Activated naive CD8-positive, alpha-beta T cell treated with anti-CD3 and anti-CD28 coated beads, Interleukin-2, amount 50 U/mL, for 24 hours (primary cell): ENCODE measurements around the gene KRT33B.
"Not testable (repeated sequence)": the region's sequence is repeated elsewhere in the genome, so short reads cannot be mapped to it uniquely, and the experiment has no call there.

Source experiments
- ATAC-seq: fragments of 150-1000 bp; cut with Tn5 transposase; one replicate; pipeline ENCODE4 v1.10.0; 2021
- DNase-seq: peaks from one replicate; pipeline ENCODE4 v3.0.0; 2021
- H3K27ac Mint-ChIP-seq: one replicate; pipeline ENCODE4 v1.8.0; 2021; ENCODE audit warnings: mild to moderate bottlenecking, mixed read lengths
- H3K27me3 Mint-ChIP-seq: one replicate; pipeline ENCODE4 v1.8.0; 2021; ENCODE audit warnings: mixed read lengths
- H3K36me3 Mint-ChIP-seq: one replicate; pipeline ENCODE4 v1.8.0; 2021; ENCODE audit warnings: low read depth, mixed read lengths
- H3K4me1 Mint-ChIP-seq: one replicate; pipeline ENCODE4 v1.8.0; 2021; ENCODE audit warnings: mixed read lengths
- H3K4me3 Mint-ChIP-seq: one replicate; pipeline ENCODE4 v1.8.0; 2021; ENCODE audit warnings: mild to moderate bottlenecking, moderate library complexity, mixed read lengths
- H3K9me3 Mint-ChIP-seq: one replicate; pipeline ENCODE4 v1.8.0; 2021; ENCODE audit warnings: mixed read lengths

The KRT33B gene

DNA sequence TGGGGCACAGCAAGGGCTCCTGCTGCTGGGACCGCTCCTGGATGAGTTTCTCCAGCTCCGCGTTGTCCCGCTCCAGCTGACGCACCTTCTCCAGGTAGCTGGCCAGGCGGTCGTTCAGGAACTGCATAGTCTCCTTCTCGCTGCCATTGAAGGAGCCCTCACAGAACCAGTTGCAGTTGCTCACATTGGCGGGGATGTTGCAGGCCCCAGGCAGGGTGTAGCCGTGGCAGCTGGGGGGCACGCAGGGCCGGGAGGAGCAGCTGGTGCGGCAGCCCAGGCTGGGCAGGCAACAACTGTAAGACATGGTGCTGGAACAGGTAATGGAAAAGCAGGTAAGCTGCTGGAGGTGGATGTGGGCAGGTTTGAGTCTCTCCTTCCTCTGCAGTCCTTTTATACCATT lies 12.3 kb upstream of the KRT33B start, which contains the start of gene KRT34:
Gene KRT34 (minus strand): TSS at position 364 of the 400 bp plus-strand sequence. CDS start 60 bp downstream, at position 304.
- not testable (repeated sequence) for H3K4me3 Mint-ChIP-seq, H3K4me1 Mint-ChIP-seq, H3K9me3 Mint-ChIP-seq, ATAC-seq, H3K36me3 Mint-ChIP-seq, H3K27me3 Mint-ChIP-seq, DNase-seq, H3K27ac Mint-ChIP-seq

GRCh38 chr17:41380091-41380490 lies 10.5 kb upstream of the KRT33B start:
- H3K4me1 Mint-ChIP-seq, H3K4me3 Mint-ChIP-seq, DNase-seq, H3K9me3 Mint-ChIP-seq, H3K27ac Mint-ChIP-seq, ATAC-seq, H3K36me3 Mint-ChIP-seq, H3K27me3 Mint-ChIP-seq: not testable (repeated sequence)

DNA sequence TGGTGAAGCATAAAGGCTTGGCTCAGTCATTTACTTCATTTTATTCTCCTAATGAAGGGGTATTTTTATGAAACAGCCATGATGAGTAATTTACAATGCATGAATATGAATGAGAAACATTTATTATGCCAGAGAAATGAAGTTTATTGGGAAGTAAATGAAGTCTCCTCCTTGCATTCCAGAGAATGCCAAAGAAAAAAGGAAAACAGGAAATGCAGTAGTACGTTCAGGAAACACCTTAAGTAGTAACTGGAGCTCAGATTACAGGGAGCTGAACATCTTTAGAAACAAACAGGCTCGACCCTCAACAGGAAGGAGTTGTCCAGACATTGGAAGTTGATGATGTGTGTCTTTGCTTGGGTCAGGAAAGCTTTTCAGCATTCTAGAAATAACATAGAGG lies 7.9 kb upstream of the KRT33B start:
- H3K27ac Mint-ChIP-seq: no peak overlapping the region
- no peak overlapping the region for H3K4me3 Mint-ChIP-seq
- H3K9me3 Mint-ChIP-seq: no peaks in the 10 kb centered on the region
- peaks cover 9% of the 10 kb centered on the region for H3K4me1 Mint-ChIP-seq
- DNase-seq: no peak
- ATAC-seq: no peak
- H3K36me3 Mint-ChIP-seq: no peaks in the 10 kb centered on the region
- H3K27me3 Mint-ChIP-seq: no peaks in the 10 kb centered on the region

DNA sequence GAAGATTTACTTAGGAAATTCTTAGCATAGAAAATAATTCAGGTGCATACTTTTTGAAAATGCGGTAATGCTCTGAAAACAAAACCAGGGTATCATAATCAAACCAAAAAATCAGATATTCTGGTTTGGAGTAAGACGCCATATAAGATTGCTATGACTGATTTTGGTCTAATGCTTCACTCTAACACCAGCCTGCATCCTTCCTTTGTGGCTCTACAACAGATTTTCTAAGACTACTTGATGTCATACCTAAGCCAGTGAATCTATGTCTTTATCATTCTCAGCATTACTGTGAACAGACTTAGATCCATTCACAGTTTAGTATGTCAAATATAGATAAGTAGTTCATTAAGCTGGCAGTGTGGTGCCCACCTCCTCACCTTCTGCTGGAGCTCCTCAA lies 590 bp downstream of the KRT33B start:
- Mint-ChIP-seq H3K4me1 (no peaks in the 10 kb centered on the region), H3K9me3 (no peaks in the 10 kb centered on the region), H3K36me3 (no peaks in the 10 kb centered on the region), H3K4me3 (no peak overlapping the region), H3K27me3 (no peaks in the 10 kb centered on the region), H3K27ac (no peak overlapping the region)
- no peak for ATAC-seq
- DNase-seq: no peak

DNA sequence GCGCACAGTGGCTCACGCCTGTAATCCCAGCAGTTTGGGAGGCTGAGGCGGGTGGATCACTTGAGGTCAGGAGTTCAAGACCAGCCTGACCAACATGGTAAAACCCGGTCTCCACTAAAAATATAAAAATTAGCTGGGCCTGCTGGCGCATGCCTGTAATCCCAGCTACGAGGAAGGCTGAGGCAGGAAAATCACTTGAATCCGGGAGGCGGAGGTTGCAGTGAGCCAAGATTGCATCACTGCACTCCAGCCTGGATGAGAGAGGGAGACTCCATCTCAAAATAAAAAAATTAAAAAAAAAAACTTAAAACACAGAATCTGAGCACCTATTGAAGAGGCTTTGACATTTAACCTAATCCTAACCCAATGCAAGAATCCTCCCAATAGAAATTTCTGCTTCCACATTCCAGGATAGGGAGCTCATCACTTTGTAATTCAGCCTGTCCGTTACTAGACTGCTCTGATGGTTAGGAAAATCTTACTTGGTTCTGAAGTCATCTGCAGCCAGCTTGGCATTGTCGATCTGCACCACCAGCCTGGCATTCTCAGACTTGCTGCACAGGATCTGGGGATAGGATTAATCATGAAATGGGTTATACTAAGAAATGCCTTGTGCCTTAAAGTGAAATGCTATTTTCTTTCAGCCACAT lies 2.1 kb downstream of the KRT33B start:
- no peak overlapping the region for H3K27ac Mint-ChIP-seq
- no peaks in the 10 kb centered on the region for H3K36me3 Mint-ChIP-seq
- ATAC-seq (no peak), DNase-seq (no peak)
- H3K27me3 Mint-ChIP-seq: no peaks in the 10 kb centered on the region
- H3K9me3 Mint-ChIP-seq: no peaks in the 10 kb centered on the region
- H3K4me3 Mint-ChIP-seq: no peak overlapping the region
- no peaks in the 10 kb centered on the region for H3K4me1 Mint-ChIP-seq

GRCh38 chr17:41366070-41366469 lies 3.5 kb downstream of the KRT33B start:
- Mint-ChIP-seq H3K27me3 (no peaks in the 10 kb centered on the region), H3K4me1 (no peaks in the 10 kb centered on the region)
- ATAC-seq: no peak

DNA sequence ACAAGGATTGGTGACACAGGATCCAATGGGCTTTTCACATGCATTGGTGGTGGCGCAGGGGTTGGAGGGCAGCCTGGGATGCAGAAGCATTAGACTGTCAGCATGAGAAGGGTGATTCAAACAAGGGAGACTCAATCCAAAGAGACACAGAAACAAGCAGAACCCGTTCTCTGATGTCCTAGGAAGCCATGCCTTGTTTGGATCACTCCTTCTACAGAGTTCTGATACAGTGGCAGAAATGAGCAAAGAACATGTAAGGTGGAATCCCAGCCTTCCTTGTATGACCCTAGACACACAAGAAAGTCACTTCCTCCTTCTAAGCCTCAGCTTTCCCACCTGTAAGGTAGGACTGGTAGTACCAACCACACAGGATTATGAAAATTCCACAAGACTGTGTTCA lies 5.7 kb downstream of the KRT33B start:
- Mint-ChIP-seq H3K27me3 (no peaks in the 10 kb centered on the region), H3K9me3 (no peaks in the 10 kb centered on the region), H3K4me3 (no peak overlapping the region), H3K27ac (no peak overlapping the region), H3K4me1 (no peaks in the 10 kb centered on the region), H3K36me3 (no peaks in the 10 kb centered on the region)
- DNase-seq (no peak), ATAC-seq (no peak)

More at GRCh38 chr17:41366070-41366469, 3.5 kb downstream of the KRT33B start:
- no peaks in the 10 kb centered on the region for H3K9me3 Mint-ChIP-seq
- no peak for DNase-seq
- H3K27ac Mint-ChIP-seq: no peak overlapping the region
- no peak overlapping the region for H3K4me3 Mint-ChIP-seq
- no peaks in the 10 kb centered on the region for H3K36me3 Mint-ChIP-seq

DNA sequence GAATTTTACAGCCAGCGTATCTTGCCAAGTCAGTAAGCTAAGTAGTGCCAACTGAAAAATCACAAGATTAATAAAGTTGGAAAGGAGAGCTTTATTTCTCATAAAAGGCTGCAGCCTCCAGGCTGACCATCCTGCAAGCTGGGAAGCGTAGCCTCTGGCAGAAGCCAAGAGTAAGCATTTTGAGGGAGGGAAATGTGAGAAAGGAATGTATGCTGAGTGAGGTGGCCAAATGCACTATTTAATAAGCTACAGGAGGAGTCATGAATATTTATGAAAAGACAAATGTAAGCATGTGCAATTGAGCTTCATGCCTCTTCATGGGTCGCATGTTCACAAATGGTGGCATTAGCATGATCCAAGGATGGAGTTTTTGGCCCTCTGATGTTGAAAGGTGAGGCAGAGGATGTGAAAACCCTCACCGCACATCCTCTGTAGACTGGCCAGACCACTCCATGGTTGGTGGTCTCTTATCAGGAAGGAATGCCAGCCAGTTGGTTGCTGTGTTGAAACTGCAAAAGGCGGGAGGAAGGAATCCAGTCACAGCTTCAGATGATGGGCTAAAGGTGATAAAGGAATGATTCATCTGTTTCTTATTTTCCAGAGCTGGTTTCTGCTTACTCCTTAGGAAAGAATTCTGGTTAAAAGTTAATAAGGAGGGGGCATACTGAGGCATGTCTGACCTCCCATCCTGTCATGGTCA lies 9.2 kb downstream of the KRT33B start:
- Mint-ChIP-seq H3K4me1 (no peaks in the 10 kb centered on the region), H3K4me3 (no peak overlapping the region), H3K9me3 (peaks cover 4% of the 10 kb centered on the region), H3K27me3 (peaks cover 2% of the 10 kb centered on the region), H3K36me3 (no peaks in the 10 kb centered on the region), H3K27ac (no peak overlapping the region)
- DNase-seq (no peak), ATAC-seq (no peak)

GRCh38 chr17:41354536-41354935 lies 15.1 kb downstream of the KRT33B start:
- H3K4me3 Mint-ChIP-seq: no peak overlapping the region
- H3K4me1 Mint-ChIP-seq: peaks cover 2% of the 10 kb centered on the region
- no peak overlapping the region for H3K27ac Mint-ChIP-seq
- DNase-seq (no peak), ATAC-seq (no peak)
- peaks cover 2% of the 10 kb centered on the region for H3K27me3 Mint-ChIP-seq
- H3K36me3 Mint-ChIP-seq: no peaks in the 10 kb centered on the region
- peaks cover 4% of the 10 kb centered on the region for H3K9me3 Mint-ChIP-seq

DNA sequence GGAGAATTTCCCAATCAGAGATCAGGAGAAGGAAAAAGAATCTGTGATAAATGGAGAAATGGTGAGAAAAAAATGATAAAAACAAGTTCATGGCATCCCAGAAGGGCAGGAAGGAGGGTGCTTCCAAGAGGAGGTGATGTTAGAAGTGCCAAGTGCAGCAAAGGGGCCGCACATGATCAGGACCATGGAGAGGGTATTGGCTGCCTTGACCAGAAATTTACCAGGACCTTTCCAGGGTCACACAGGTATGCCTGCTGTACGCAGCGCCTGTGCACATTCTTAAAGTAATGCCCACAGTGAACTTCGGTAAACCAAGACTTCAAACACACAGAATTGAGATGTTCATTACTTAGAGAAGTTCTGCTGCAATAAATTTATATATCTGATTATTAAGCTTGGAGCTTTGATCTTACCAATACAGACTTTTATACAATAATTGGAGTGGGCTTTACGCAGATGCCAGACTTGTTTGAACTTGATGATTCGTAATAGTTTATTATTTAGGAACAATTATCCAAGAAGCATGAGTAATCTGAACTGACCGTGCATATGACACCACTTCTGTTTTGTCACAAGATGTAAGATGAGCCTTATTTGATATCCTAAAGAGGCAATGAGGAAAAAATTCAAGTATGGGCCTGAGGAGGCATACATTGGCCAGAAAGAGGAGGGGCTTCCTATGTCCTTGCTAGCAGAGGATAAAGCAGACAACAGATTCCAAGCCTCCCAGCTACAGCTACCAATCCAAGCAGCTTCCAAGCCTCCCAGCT lies 16.8 kb downstream of the KRT33B start:
- H3K36me3 Mint-ChIP-seq: no peaks in the 10 kb centered on the region
- H3K4me3 Mint-ChIP-seq: no peak overlapping the region
- no peak overlapping the region for H3K27ac Mint-ChIP-seq
- peaks cover 4% of the 10 kb centered on the region for H3K9me3 Mint-ChIP-seq
- ATAC-seq (no peak), DNase-seq (no peak)
- H3K27me3 Mint-ChIP-seq: peaks cover 2% of the 10 kb centered on the region
- H3K4me1 Mint-ChIP-seq: peaks cover 2% of the 10 kb centered on the region

- Mint-ChIP-seq H3K4me3 (no peak overlapping the region), H3K9me3 (no peaks in the 10 kb centered on the region), H3K4me1 (peaks cover 2% of the 10 kb centered on the region), H3K27me3 (no peaks in the 10 kb centered on the region), H3K27ac (no peak overlapping the region), H3K36me3 (no peaks in the 10 kb centered on the region)
- DNase-seq: no peak
- ATAC-seq: no peak
Observed at GRCh38 chr17:41351177-41351576, 18.4 kb downstream of the KRT33B start.

GRCh38 chr17:41350381-41350878 lies 19.2 kb downstream of the KRT33B start, which contains the start of gene KRT33A:
TSS of gene KRT33A (minus strand) at chr17:41350828. CDS start at chr17:41350767, 61 bp downstream.
- DNase-seq, H3K27ac Mint-ChIP-seq, H3K9me3 Mint-ChIP-seq, H3K4me1 Mint-ChIP-seq, H3K36me3 Mint-ChIP-seq, H3K4me3 Mint-ChIP-seq, ATAC-seq, H3K27me3 Mint-ChIP-seq: not testable (repeated sequence)

DNA sequence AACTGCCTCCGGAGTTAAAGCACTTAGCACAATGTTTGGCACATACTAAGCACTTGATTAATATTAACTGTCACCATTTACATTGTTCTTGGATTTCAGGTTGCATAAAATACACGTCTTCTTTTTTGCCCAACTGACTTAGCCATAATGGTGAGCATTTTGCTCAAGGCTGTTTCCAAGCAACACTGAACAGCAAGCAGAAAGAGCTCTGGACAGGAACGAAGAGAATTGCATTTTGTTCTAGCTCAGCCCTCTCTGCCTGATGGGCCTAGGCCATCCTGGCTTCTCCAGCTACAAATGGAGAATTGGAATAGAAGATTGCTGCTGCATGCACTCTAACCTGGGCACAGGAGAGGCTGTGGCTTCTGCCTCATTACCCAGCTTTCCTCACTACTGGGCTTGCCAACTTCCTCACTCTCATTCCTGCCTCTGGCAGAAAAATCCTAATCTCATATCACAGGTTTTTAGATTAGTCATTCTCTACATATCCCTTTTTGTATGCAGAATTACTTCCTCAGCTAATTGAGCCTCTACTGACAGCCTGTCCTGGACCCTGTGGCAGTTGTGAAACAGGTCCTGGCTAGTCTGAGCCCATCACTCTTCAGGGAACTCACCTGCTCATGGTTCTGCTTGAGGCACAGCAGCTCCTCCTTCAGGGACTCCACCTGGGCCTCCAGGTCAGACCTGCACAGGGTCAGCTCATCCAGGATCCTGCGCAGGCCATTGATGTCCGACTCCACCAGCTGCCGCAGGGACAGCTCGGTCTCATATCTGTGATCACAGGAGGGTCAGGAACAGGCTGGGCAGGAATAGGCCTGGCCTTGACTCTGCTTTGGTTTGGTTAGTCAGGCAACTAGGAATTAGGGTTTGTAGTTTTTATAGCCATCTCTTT lies 21.5 kb downstream of the KRT33B start:
- ATAC-seq (no peak), DNase-seq (no peak)
- no peak overlapping the region for H3K27ac Mint-ChIP-seq
- H3K4me3 Mint-ChIP-seq: no peak overlapping the region
- peaks cover 4% of the 10 kb centered on the region for H3K4me1 Mint-ChIP-seq
- H3K36me3 Mint-ChIP-seq: peaks cover 3% of the 10 kb centered on the region
- no peaks in the 10 kb centered on the region for H3K27me3 Mint-ChIP-seq
- H3K9me3 Mint-ChIP-seq: peaks cover 2% of the 10 kb centered on the region

DNA sequence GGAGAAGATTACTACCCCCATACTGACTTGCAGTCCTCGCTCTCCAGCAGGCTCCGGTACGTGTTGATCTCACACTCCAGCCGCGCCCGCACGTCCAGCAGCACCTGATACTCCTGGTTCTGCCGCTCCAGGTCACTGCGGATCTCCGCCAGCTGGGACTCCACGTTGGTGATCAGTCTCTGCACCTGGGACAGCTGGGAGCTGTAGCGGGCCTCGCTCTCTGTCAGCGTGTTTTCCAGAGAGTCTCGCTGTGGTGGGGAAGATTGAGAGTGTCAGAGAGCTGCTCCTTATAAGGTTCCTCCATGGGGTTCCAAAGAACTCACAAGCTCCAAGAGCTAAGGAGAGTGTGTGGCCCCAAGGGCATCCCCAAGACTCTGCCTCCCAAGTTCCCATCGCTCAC lies 23.2 kb downstream of the KRT33B start:
- not testable (repeated sequence) for H3K9me3 Mint-ChIP-seq, ATAC-seq, H3K36me3 Mint-ChIP-seq, DNase-seq, H3K4me1 Mint-ChIP-seq, H3K27ac Mint-ChIP-seq, H3K27me3 Mint-ChIP-seq, H3K4me3 Mint-ChIP-seq
